ENCODE data around the gene STMN3. TPM values are rescaled to one million over a fixed set of nuclear protein-coding genes. Genes with fewer than 3 reads are reported as not detected.

The STMN3 gene
- total and polyA plus RNA-seq, 8 donors, result 12.6 to 47.0 (median 34.4) TPM

DNA sequence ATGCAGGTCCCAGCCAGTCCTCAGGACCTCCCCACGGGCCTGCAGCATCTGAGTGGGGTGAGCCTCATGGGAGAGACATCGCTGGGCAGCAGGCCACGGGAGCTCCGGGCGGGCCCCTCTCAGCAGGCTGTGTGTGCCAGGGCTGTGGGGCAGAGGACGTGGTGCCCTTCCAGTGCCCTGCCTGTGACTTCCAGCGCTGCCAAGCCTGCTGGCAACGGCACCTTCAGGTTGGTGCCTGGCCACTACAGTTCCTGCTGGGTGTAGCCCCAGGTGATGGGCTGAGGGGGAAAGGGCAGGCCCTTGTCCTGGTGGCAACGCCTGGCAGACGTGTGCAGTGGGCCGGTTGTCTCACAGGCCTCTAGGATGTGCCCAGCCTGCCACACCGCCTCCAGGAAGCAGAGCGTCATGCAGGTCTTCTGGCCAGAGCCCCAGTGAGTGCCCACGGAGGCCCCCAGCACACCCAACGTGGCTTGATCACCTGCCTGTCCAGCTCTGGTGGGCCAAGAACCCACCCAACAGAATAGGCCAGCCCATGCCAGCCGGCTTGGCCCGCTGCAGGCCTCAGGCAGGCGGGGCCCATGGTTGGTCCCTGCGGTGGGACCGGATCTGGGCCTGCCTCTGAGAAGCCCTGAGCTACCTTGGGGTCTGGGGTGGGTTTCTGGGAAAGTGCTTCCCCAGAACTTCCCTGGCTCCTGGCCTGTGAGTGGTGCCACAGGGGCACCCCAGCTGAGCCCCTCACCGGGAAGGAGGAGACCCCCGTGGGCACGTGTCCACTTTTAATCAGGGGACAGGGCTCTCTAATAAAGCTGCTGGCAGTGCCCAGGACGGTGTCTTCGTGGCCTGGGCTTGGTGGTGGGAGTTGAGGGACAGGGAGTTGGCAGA is 42.4 kb upstream of the STMN3 start:
- H3K36me3 ChIP-seq, result peaks cover 0 to 42% of the 10 kb centered on the region in 2 donors
- H3K9me3 ChIP-seq, result no peaks in the 10 kb centered on the region
- H3K27ac ChIP-seq, result peak overlapping the region in 1 of 2 donors; percentile 82
- ATAC-seq (no peak), DNase-seq (peak in 1 of 4 donors; percentile 60)
- H3K4me1 ChIP-seq, result peaks cover 12 to 56% of the 10 kb centered on the region in 2 donors
- TF ChIP-seq, protein P1, sequence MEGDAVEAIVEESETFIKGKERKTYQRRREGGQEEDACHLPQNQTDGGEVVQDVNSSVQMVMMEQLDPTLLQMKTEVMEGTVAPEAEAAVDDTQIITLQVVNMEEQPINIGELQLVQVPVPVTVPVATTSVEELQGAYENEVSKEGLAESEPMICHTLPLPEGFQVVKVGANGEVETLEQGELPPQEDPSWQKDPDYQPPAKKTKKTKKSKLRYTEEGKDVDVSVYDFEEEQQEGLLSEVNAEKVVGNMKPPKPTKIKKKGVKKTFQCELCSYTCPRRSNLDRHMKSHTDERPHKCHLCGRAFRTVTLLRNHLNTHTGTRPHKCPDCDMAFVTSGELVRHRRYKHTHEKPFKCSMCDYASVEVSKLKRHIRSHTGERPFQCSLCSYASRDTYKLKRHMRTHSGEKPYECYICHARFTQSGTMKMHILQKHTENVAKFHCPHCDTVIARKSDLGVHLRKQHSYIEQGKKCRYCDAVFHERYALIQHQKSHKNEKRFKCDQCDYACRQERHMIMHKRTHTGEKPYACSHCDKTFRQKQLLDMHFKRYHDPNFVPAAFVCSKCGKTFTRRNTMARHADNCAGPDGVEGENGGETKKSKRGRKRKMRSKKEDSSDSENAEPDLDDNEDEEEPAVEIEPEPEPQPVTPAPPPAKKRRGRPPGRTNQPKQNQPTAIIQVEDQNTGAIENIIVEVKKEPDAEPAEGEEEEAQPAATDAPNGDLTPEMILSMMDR (IDR thresholded peaks at IDR 0.05), result no peak
- intact Hi-C loops (cut with DNase I), result no loop called here
- no peak overlapping the region for H3K4me3 ChIP-seq
- H3K27me3 ChIP-seq, result peaks cover 0 to 10% of the 10 kb centered on the region in 2 donors

DNA sequence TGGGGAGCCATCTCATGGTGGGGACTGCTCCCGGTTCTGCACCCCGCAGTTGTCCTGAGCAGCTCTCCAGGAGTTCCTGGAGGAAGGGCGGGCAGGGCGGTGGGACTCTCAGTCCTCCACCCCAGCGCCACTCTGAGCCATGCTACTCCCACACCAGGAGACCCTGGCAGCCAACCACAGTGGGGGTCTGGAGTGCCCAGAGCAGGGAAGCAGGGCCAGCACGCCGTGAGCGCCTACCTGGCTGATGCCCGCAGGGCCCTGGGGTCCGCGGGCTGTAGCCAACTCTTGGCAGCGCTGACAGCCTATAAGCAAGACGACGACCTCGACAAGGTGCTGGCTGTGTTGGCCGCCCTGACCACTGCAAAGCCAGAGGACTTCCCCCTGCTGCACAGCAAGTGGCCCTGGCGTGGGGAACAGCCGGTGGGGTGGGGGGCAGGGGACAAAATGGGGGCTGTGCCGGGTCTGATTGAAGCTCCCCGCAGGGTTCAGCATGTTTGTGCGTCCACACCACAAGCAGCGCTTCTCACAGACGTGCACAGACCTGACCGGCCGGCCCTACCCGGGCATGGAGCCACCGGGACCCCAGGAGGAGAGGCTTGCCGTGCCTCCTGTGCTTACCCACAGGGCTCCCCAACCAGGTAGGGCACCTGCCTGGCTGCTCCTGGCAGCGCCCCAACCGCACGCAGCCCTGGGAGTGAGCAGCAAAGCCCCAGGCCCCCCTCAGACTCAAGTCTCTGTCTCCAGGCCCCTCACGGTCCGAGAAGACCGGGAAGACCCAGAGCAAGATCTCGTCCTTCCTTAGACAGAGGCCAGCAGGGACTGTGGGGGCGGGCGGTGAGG is 41.6 kb upstream of the STMN3 start:
- Histone ChIP-seq H3K4me3 (no peak overlapping the region), H3K27ac (no peak overlapping the region), H3K27me3 (peaks cover 0 to 10% of the 10 kb centered on the region in 2 donors), H3K9me3 (no peaks in the 10 kb centered on the region), H3K36me3 (peaks cover 0 to 35% of the 10 kb centered on the region in 2 donors), H3K4me1 (peaks cover 12 to 51% of the 10 kb centered on the region in 2 donors)
- intact Hi-C loops (cut with DNase I), result no loop called here
- ATAC-seq (no peak), DNase-seq (peak in 1 of 4 donors; percentile 72)
- TF ChIP-seq, protein P1 (IDR thresholded peaks at IDR 0.05), result no peak

DNA sequence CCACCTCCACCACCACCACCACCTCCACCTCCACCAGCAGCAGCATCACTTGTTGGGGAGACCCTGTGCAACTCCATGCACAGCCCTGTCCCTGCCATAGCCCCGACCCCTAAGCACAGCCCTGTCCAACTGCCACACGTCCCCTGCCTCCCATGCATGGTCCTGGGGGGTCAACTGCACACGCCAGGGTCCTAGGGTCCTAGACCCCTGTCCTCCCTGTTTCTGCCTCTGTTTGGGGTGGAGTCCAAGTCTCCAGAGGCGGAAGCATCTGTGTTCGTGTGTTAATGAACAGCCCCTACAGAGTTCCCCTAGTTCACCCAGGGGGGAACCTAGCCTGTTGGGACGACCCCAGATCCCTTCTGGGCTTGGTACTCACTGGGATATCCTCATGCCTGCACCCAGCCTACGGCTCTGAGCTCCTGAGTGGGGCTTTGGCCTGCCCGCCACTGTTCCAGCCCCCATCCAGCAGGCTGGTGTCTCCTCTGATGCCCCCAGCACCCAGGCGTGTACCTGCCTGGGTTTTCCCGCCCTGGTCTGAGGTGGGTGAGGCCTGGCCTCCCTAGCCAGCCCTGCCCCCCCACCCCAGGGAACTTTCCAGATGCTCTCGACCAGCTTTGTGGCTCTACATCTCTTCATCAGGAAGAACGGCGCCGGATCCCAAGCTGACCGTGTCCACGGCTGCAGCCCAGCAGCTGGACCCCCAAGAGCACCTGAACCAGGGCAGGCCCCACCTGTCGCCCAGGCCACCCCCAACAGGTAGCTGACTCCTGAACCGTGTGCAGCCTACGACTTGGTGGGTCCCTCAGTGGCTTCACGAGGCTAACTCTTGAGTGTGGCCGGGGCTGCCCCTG is 40.7 kb upstream of the STMN3 start:
- Histone ChIP-seq H3K27ac (no peak overlapping the region), H3K27me3 (peaks cover 0 to 10% of the 10 kb centered on the region in 2 donors), H3K36me3 (peaks cover 0 to 29% of the 10 kb centered on the region in 2 donors), H3K4me3 (no peak overlapping the region), H3K4me1 (peaks cover 9 to 50% of the 10 kb centered on the region in 2 donors), H3K9me3 (no peaks in the 10 kb centered on the region)
- DNase-seq, result no peak
- intact Hi-C loops (cut with DNase I), result no loop called here
- TF ChIP-seq, protein P1 (IDR thresholded peaks at IDR 0.05), result no peak
- no peak for ATAC-seq

DNA sequence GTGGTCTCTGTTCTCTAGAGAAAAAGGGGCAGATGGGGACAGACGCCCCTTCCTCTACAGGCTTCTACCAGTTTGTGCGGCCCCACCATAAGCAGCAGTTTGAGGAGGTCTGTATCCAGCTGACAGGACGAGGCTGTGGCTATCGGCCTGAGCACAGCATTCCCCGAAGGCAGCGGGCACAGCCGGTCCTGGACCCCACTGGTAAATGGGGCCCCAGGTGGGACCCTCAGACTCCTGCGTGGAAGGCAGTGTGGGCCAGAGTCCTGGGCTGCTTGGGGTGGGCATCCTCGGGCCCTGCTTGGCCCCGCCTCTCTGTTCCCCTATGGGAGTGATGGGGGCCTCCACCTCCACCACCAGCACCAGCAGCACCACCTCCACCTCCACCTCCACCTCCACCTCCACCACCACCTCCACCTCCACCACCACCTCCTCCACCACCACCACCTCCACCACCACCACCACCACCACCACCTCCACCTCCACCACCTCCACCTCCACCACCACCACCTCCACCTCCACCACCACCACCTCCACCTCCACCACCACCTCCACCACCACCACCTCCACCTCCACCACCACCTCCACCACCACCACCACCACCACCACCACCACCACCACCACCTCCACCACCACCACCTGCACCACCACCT is 40.0 kb upstream of the STMN3 start:
- Histone ChIP-seq H3K4me1 (peaks cover 9 to 50% of the 10 kb centered on the region in 2 donors), H3K36me3 (peaks cover 0 to 29% of the 10 kb centered on the region in 2 donors), H3K9me3 (no peaks in the 10 kb centered on the region), H3K27ac (peak overlapping the region in 1 of 2 donors; percentile 10), H3K4me3 (no peak overlapping the region), H3K27me3 (peaks cover 0 to 10% of the 10 kb centered on the region in 2 donors)
- intact Hi-C loops (cut with DNase I), result no loop called here
- TF ChIP-seq, protein P1 (IDR thresholded peaks at IDR 0.05), result no peak
- DNase-seq (no peak), ATAC-seq (no peak)

All from left lung (tissue), 10 donors.